Activated T-helper 1 cell treated with anti-CD3 and anti-CD28 coated beads, Interleukin-12 subunit alpha, Interleukin-12 subunit beta, Interleukin-2, Interleukin-4 antibody, amounts not matched to agents 30 ng/mL and 10 ng/mL and 1 ng/mL, durations not matched to agents 14 hours and 24 hours and 36 hours (primary cell): Measurements from ENCODE around the gene MITF. TPM values are rescaled to one million over a fixed set of nuclear protein-coding genes. Genes with fewer than 3 reads are reported as not detected.
"Not testable (repeated sequence)": the region's sequence is repeated elsewhere in the genome, so short reads cannot be mapped to it uniquely, and the experiment has no call there.

Experiments used
- DNase-seq: peaks from one replicate; pipeline ENCODE4 v3.0.0; 2021; ENCODE audit warnings: low spot score
- H3K27ac Mint-ChIP-seq: one replicate; pipeline ENCODE4 v1.8.0; 2021; ENCODE audit warnings: mild to moderate bottlenecking, mixed read lengths
- H3K27me3 Mint-ChIP-seq: one replicate; pipeline ENCODE4 v1.8.0; 2022; ENCODE audit warnings: mild to moderate bottlenecking, moderate library complexity, mixed read lengths; ENCODE audit not compliant: insufficient read depth
- H3K36me3 Mint-ChIP-seq: one replicate; pipeline ENCODE4 v1.8.0; 2021; ENCODE audit warnings: low read depth, mixed read lengths
- H3K4me1 Mint-ChIP-seq: one replicate; pipeline ENCODE4 v1.8.0; 2021; ENCODE audit warnings: low read depth, mixed read lengths
- H3K4me3 Mint-ChIP-seq: one replicate; pipeline ENCODE4 v1.8.0; 2021; ENCODE audit warnings: mild to moderate bottlenecking, moderate library complexity, mixed read lengths
- H3K9me3 Mint-ChIP-seq: one replicate; pipeline ENCODE4 v1.8.0; 2021; ENCODE audit warnings: mixed read lengths
- intact Hi-C: fragments of 100-400 bp; cut with micrococcal nuclease; formaldehyde crosslinking; loops from one replicate; pipeline ENCODE4 v1.15.1; 2024
- total RNA-seq: library from RNA; stranded (reverse); gene quantifications from 2 replicates; pipeline ENCODE4 v1.2.3, GENCODE V29; 2022

Gene MITF
- total RNA-seq, 1 donor from 2014 or later: 0.54 TPM

- no peaks in the 10 kb centered on the region for H3K27me3 Mint-ChIP-seq
- H3K27ac Mint-ChIP-seq: no peak overlapping the region
- no peaks in the 10 kb centered on the region for H3K9me3 Mint-ChIP-seq
- H3K4me3 Mint-ChIP-seq: no peak overlapping the region
- H3K36me3 Mint-ChIP-seq: no peaks in the 10 kb centered on the region
- DNase-seq: no peak
- no peaks in the 10 kb centered on the region for H3K4me1 Mint-ChIP-seq
- intact Hi-C loops: no loop called here
Observed at GRCh38 chr3:69787436-69788168, 48.3 kb downstream of the MITF start.

- no peaks in the 10 kb centered on the region for H3K4me1 Mint-ChIP-seq
- no peaks in the 10 kb centered on the region for H3K9me3 Mint-ChIP-seq
- no peak overlapping the region for H3K4me3 Mint-ChIP-seq
- H3K27ac Mint-ChIP-seq: no peak overlapping the region
- intact Hi-C loops: no loop called here
- DNase-seq: no peak
- no peaks in the 10 kb centered on the region for H3K27me3 Mint-ChIP-seq
- H3K36me3 Mint-ChIP-seq: no peaks in the 10 kb centered on the region
Observed at GRCh38 chr3:69791106-69791505, 51.8 kb downstream of the MITF start.

GRCh38 chr3:69791919-69792399 is 52.7 kb downstream of the MITF start:
- intact Hi-C loops: no loop called here
- no peak overlapping the region for H3K27ac Mint-ChIP-seq
- no peaks in the 10 kb centered on the region for H3K9me3 Mint-ChIP-seq
- H3K36me3 Mint-ChIP-seq: no peaks in the 10 kb centered on the region
- no peak for DNase-seq
- no peaks in the 10 kb centered on the region for H3K27me3 Mint-ChIP-seq
- no peak overlapping the region for H3K4me3 Mint-ChIP-seq
- no peaks in the 10 kb centered on the region for H3K4me1 Mint-ChIP-seq

GRCh38 chr3:69796126-69796525 is 56.9 kb downstream of the MITF start:
- H3K27me3 Mint-ChIP-seq, H3K4me3 Mint-ChIP-seq, H3K36me3 Mint-ChIP-seq, H3K4me1 Mint-ChIP-seq, DNase-seq, H3K9me3 Mint-ChIP-seq, intact Hi-C loops, H3K27ac Mint-ChIP-seq: not testable (repeated sequence)

GRCh38 chr3:69803681-69804270 is 64.5 kb downstream of the MITF start:
- intact Hi-C loops: no loop called here
- Mint-ChIP-seq H3K4me3 (no peak overlapping the region), H3K36me3 (no peaks in the 10 kb centered on the region), H3K27ac (no peak overlapping the region), H3K9me3 (no peaks in the 10 kb centered on the region), H3K27me3 (no peaks in the 10 kb centered on the region), H3K4me1 (no peaks in the 10 kb centered on the region)
- no peak for DNase-seq

GRCh38 chr3:69805491-69805890 is 66.2 kb downstream of the MITF start:
- no peaks in the 10 kb centered on the region for H3K9me3 Mint-ChIP-seq
- H3K4me3 Mint-ChIP-seq: no peak overlapping the region
- no peaks in the 10 kb centered on the region for H3K4me1 Mint-ChIP-seq
- no peaks in the 10 kb centered on the region for H3K27me3 Mint-ChIP-seq
- intact Hi-C loops: no loop called here
- no peak overlapping the region for H3K27ac Mint-ChIP-seq
- H3K36me3 Mint-ChIP-seq: no peaks in the 10 kb centered on the region
- no peak for DNase-seq

GRCh38 chr3:69806735-69807438 is 67.6 kb downstream of the MITF start:
- intact Hi-C loops: no loop called here
- no peak overlapping the region for H3K27ac Mint-ChIP-seq
- no peaks in the 10 kb centered on the region for H3K27me3 Mint-ChIP-seq
- DNase-seq: no peak
- no peaks in the 10 kb centered on the region for H3K4me1 Mint-ChIP-seq
- no peaks in the 10 kb centered on the region for H3K9me3 Mint-ChIP-seq
- no peaks in the 10 kb centered on the region for H3K36me3 Mint-ChIP-seq
- H3K4me3 Mint-ChIP-seq: no peak overlapping the region

- H3K36me3 Mint-ChIP-seq: no peaks in the 10 kb centered on the region
- H3K27me3 Mint-ChIP-seq: no peaks in the 10 kb centered on the region
- H3K27ac Mint-ChIP-seq: no peak overlapping the region
- no peaks in the 10 kb centered on the region for H3K4me1 Mint-ChIP-seq
- no peaks in the 10 kb centered on the region for H3K9me3 Mint-ChIP-seq
- intact Hi-C loops: no loop called here
- DNase-seq: no peak
- no peak overlapping the region for H3K4me3 Mint-ChIP-seq
Observed at GRCh38 chr3:69807674-69808073, 68.4 kb downstream of the MITF start.

GRCh38 chr3:69809076-69809835 is 70.0 kb downstream of the MITF start:
- no peak overlapping the region for H3K4me3 Mint-ChIP-seq
- no peaks in the 10 kb centered on the region for H3K36me3 Mint-ChIP-seq
- H3K27me3 Mint-ChIP-seq: no peaks in the 10 kb centered on the region
- no peaks in the 10 kb centered on the region for H3K9me3 Mint-ChIP-seq
- H3K4me1 Mint-ChIP-seq: no peaks in the 10 kb centered on the region
- H3K27ac Mint-ChIP-seq: no peak overlapping the region
- DNase-seq: no peak
- intact Hi-C loops: no loop called here

- no peak overlapping the region for H3K27ac Mint-ChIP-seq
- intact Hi-C loops: no loop called here
- H3K4me3 Mint-ChIP-seq: no peak overlapping the region
- no peak for DNase-seq
- H3K4me1 Mint-ChIP-seq: no peaks in the 10 kb centered on the region
- H3K36me3 Mint-ChIP-seq: no peaks in the 10 kb centered on the region
- no peaks in the 10 kb centered on the region for H3K27me3 Mint-ChIP-seq
- H3K9me3 Mint-ChIP-seq: no peaks in the 10 kb centered on the region
Observed at GRCh38 chr3:69811452-69812401, 72.5 kb downstream of the MITF start.

GRCh38 chr3:69815970-69816369 is 76.7 kb downstream of the MITF start:
- intact Hi-C loops: no loop called here
- H3K4me1 Mint-ChIP-seq: no peaks in the 10 kb centered on the region

GRCh38 chr3:69817988-69818387 is 78.7 kb downstream of the MITF start:
- Mint-ChIP-seq H3K4me3 (no peak overlapping the region), H3K36me3 (no peaks in the 10 kb centered on the region), H3K27me3 (no peaks in the 10 kb centered on the region), H3K9me3 (no peaks in the 10 kb centered on the region), H3K27ac (no peak overlapping the region), H3K4me1 (no peaks in the 10 kb centered on the region)
- no peak for DNase-seq
- intact Hi-C loops: no loop called here

More at GRCh38 chr3:69815970-69816369, 76.7 kb downstream of the MITF start:
- Mint-ChIP-seq H3K9me3 (no peaks in the 10 kb centered on the region), H3K4me3 (no peak overlapping the region), H3K36me3 (no peaks in the 10 kb centered on the region), H3K27me3 (no peaks in the 10 kb centered on the region), H3K27ac (no peak overlapping the region)
- DNase-seq: no peak
